PC-3 (cell line): Measurements from ENCODE around the gene TEX26. TPM values are rescaled to one million over a fixed set of nuclear protein-coding genes. Genes with fewer than 3 reads are reported as not detected.

Source experiments
- ATAC-seq: fragments of 200-7000 bp; cut with Tn5 transposase; 2 replicates; pipeline ENCODE4 v1.9.1; 2020; ENCODE audit warnings: mild to moderate bottlenecking, moderate library complexity
- BruUV-seq: library from RNA; stranded (reverse); fragments of 400-500 nt; replicated peaks from 2 replicates; lab custom pipeline; 2021; lab: Mats Ljungman, UMichigan
- CTCF ChIA-PET: fragments of 300-600 bp; sonication (Branson Sonifier 250); formaldehyde crosslinking; loops from one replicate; lab custom pipeline; 2022; ENCODE audit warnings: antibody characterized with exemption; lab: Charles Lee
- POLR2A ChIA-PET: fragments of 300-600 bp; sonication (Branson Sonifier 250); formaldehyde crosslinking; loops from one replicate; lab custom pipeline; 2022; ENCODE audit warnings: antibody characterized with exemption; ENCODE audit not compliant: unreplicated experiment; lab: Charles Lee
- DNase-seq: peaks from one replicate; pipeline ENCODE4 v3.0.0-alpha.2; 2015
- H2AFZ ChIP-seq: fragments of 300-600 bp; sonication (generic); 2 replicates; pipeline ENCODE4 v1.6.0; 2016; ENCODE audit warnings: antibody characterized with exemption, low read length
- H3F3A ChIP-seq: fragments of 300-600 bp; sonication (generic); one replicate; pipeline ENCODE4 v1.6.0; 2017; ENCODE audit warnings: antibody characterized with exemption, low read length, control low read depth, mild to moderate bottlenecking; ENCODE audit not compliant: unreplicated experiment
- H3K27ac ChIP-seq: fragments of 300-600 bp; sonication (generic); 2 replicates; pipeline ENCODE4 v1.5.1; 2016; ENCODE audit warnings: mild to moderate bottlenecking, low read length
- H3K27me3 ChIP-seq: fragments of 300-600 bp; sonication (generic); 2 replicates; pipeline ENCODE4 v1.6.1; 2016; ENCODE audit warnings: low read length, mixed read lengths
- H3K36me3 ChIP-seq: fragments of 300-600 bp; sonication (generic); 2 replicates; pipeline ENCODE4 v1.6.1; 2016; ENCODE audit warnings: low read depth, mixed run types, low read length, mixed read lengths
- H3K4me1 ChIP-seq: fragments of 300-600 bp; sonication (generic); 2 replicates; pipeline ENCODE4 v1.5.1; 2016; ENCODE audit warnings: low read length; ENCODE audit not compliant: insufficient read depth
- H3K4me2 ChIP-seq: fragments of 300-600 bp; sonication (generic); 2 replicates; pipeline ENCODE4 v1.6.0; 2016; ENCODE audit warnings: low read length
- H3K4me3 ChIP-seq: fragments of 300-600 bp; sonication (generic); 2 replicates; pipeline ENCODE4 v1.5.1; 2016; ENCODE audit warnings: mild to moderate bottlenecking, low read length, mixed read lengths
- H3K79me2 ChIP-seq: fragments of 300-600 bp; sonication (generic); 2 replicates; pipeline ENCODE4 v1.6.1; 2017; ENCODE audit warnings: low read length, mixed read lengths
- H3K9ac ChIP-seq: fragments of 300-600 bp; sonication (generic); 2 replicates; pipeline ENCODE4 v1.6.0; 2016; ENCODE audit warnings: mild to moderate bottlenecking, low read length
- H3K9me2 ChIP-seq: fragments of 300-600 bp; sonication (generic); replicated peaks from 2 replicates; pipeline ENCODE4 v1.6.1; 2016; ENCODE audit warnings: mixed run types, low read length, mixed read lengths
- H3K9me3 ChIP-seq: fragments of 300-600 bp; sonication (generic); 2 replicates; pipeline ENCODE4 v1.6.1; 2016; ENCODE audit warnings: low read length, mixed read lengths
- H4K20me1 ChIP-seq: fragments of 300-600 bp; sonication (generic); 2 replicates; pipeline ENCODE4 v1.6.1; 2016; ENCODE audit warnings: low read length, mixed read lengths
- CTCF ChIP-seq: fragments of 300-600 bp; sonication (generic); conservative IDR thresholded peaks from 2 replicates; pipeline ENCODE4 v1.5.1; 2017; ENCODE audit warnings: antibody characterized with exemption, low read depth, mild to moderate bottlenecking, low read length
- EZH2 ChIP-seq: fragments of 300-600 bp; sonication (generic); IDR thresholded peaks from one replicate; pipeline ENCODE4 v1.6.1; 2017; ENCODE audit warnings: antibody characterized with exemption, mild to moderate bottlenecking, low read length; ENCODE audit not compliant: unreplicated experiment
- EZH2phosphoT487 ChIP-seq: fragments of 300-600 bp; sonication (generic); IDR thresholded peaks from 2 replicates; pipeline ENCODE4 v1.6.1; 2018; ENCODE audit warnings: mild to moderate bottlenecking, antibody characterized with exemption, low read length, borderline replicate concordance
- intact Hi-C: fragments of 100-400 bp; cut with micrococcal nuclease; formaldehyde crosslinking; loops from 2 replicates; pipeline ENCODE4 v1.9.0; 2023
- total RNA-seq: library from RNA; depleted of rRNA; stranded (reverse); fragments of >200 nt; gene quantifications from 2 replicates; pipeline ENCODE4 v1.2.3, GENCODE V29; 2014

The TEX26 gene
- total RNA-seq, 1 experiment from 2014 or later = not detected

GRCh38 chr13:30976025-30976424, 43.6 kb downstream of the TEX26 start:
- BruUV-seq = no TSS peak
- H3K4me2 ChIP-seq = no peak overlapping the region
- no peaks in the 10 kb centered on the region for H3K36me3 ChIP-seq
- H2AFZ ChIP-seq = no peak overlapping the region
- CTCF ChIA-PET = no interaction called here
- POLR2A ChIA-PET = no interaction called here
- no peak overlapping the region for H3K4me3 ChIP-seq
- intact Hi-C loops = no loop called here
- DNase-seq = no peak
- TF ChIP-seq EZH2 (no peak), CTCF (no peak), EZH2phosphoT487 (no peak)
- H3F3A ChIP-seq = no peaks in the 10 kb centered on the region
- no peaks in the 10 kb centered on the region for H3K9me3 ChIP-seq
- no peak overlapping the region for H3K9ac ChIP-seq
- no peak overlapping the region for H3K27ac ChIP-seq
- no peaks in the 10 kb centered on the region for H3K9me2 ChIP-seq
- H4K20me1 ChIP-seq = no peaks in the 10 kb centered on the region
- H3K27me3 ChIP-seq = no peaks in the 10 kb centered on the region
- no peaks in the 10 kb centered on the region for H3K79me2 ChIP-seq
- peaks cover 10% of the 10 kb centered on the region for H3K4me1 ChIP-seq
- no peak for ATAC-seq

DNA sequence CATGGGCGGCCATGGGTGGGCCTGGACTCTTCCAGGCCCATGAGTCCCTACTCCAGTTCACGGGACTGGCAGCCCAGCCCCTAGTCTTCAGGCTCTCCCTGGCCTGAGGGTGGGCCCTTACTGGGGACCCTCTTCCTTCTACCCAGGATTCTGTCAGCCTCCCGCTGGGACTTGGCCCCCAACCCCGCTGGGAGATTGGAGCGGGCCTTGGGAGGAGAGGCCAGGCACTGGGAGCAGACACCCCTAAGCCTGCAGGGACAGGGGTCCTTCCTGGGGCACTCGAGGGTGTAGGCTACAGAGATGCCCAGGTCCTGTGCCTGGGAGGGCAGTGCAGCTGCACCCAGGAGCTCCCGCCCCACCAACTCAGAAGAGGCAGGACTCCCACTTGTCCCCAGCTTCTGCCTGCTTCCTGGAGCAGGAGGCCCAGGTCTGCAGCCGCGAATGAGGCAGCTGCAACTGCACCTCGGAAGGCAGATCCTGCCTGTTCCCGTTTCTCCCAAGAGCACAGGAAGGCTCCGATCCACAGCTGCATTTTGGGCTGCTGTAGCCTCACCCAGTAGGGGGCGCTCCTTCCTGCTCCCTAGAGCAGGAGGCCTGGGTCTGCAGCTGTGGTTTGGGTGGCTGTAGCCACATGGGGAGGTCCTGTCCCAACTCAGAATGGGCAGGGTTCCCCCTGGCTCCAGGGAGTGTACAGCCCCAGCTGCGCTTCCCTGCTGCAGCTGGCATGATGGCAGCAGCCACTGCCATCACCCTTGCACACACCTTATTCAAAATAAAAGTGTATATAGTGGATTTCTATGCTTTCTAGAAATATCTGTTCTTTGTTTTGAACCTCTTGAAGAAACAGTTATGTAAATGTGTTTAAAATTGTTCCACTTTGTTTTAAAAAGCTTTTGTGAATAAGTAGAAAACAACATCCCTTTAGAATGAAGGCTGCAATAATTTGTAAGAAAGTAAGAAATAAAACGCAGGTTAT, 46.8 kb downstream of the TEX26 start:
- Histone ChIP-seq H3K9ac (no peak overlapping the region), H3K9me2 (no peaks in the 10 kb centered on the region), H3K4me2 (no peak overlapping the region), H3K4me1 (peaks cover 10% of the 10 kb centered on the region), H3K79me2 (no peaks in the 10 kb centered on the region), H3K9me3 (no peaks in the 10 kb centered on the region), H3K27ac (no peak overlapping the region), H3F3A (no peaks in the 10 kb centered on the region), H3K36me3 (no peaks in the 10 kb centered on the region), H2AFZ (no peak overlapping the region), H4K20me1 (no peaks in the 10 kb centered on the region), H3K4me3 (no peak overlapping the region), H3K27me3 (no peaks in the 10 kb centered on the region)
- DNase-seq (peak; percentile 42), ATAC-seq (no peak)
- BruUV-seq = no TSS peak
- POLR2A ChIA-PET = no interaction called here
- intact Hi-C loops = no loop called here
- CTCF ChIA-PET = interaction anchor here (0.6 kb wide), 1 partner anchor 1130 kb away, joined by 3 read pairs; no protein-coding TSS in a partner anchor
- TF ChIP-seq EZH2 (no peak), EZH2phosphoT487 (no peak), CTCF (peak; percentile 77)

DNA sequence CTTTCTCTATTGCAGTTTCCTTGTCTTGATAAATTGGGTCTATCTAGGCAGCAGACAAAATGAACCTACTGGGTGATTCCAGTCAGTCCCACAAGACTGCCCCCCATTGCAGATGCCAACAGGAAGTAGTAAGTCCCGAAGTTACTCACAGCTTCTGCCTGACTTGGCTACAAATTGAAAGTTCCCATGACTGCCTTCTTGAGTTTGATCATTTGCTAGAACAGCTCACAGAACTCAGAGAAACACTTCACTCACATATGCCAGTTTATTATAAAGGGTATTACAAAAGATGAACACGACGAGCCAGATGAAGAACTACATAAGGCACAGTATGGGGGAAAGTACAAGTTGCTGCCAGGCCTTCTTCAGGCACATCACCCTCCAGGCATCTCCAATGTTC, 50.0 kb downstream of the TEX26 start:
- H3K4me2 ChIP-seq = no peak overlapping the region
- H3K9ac ChIP-seq = no peak overlapping the region
- BruUV-seq = no TSS peak
- ATAC-seq (no peak), DNase-seq (no peak)
- H3K79me2 ChIP-seq = no peaks in the 10 kb centered on the region
- no peaks in the 10 kb centered on the region for H4K20me1 ChIP-seq
- CTCF ChIA-PET = no interaction called here
- no peaks in the 10 kb centered on the region for H3K36me3 ChIP-seq
- H3K9me3 ChIP-seq = no peaks in the 10 kb centered on the region
- intact Hi-C loops = no loop called here
- peaks cover 6% of the 10 kb centered on the region for H3K4me1 ChIP-seq
- H2AFZ ChIP-seq = no peak overlapping the region
- H3K4me3 ChIP-seq = no peak overlapping the region
- POLR2A ChIA-PET = no interaction called here
- TF ChIP-seq EZH2 (no peak), CTCF (no peak), EZH2phosphoT487 (no peak)
- H3K9me2 ChIP-seq = no peaks in the 10 kb centered on the region
- H3K27ac ChIP-seq = no peak overlapping the region
- H3K27me3 ChIP-seq = no peaks in the 10 kb centered on the region
- H3F3A ChIP-seq = no peaks in the 10 kb centered on the region
